ENCODE measurements around the gene VAC14.

The VAC14 gene

DNA sequence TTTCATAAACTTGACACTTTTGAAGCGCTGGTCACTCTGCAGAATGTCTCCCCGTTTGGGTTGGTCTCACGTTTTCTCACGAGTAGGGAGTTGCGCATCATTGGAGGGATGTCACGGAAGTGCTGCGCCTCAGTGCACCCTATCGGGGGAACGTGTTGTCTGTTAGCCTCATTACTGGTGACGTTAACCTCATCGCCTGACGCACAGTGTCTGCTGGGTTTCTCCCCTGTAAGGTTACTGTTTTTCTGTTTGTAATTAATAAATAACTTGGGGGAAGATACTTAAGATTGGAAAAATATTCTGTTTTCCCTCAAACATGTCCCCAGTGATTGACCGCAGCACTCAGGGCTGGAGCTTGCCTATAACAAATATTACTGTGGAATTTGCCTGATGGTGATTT, 26.7 kb downstream of the VAC14 start:
- no peaks in the 10 kb centered on the region for H3K9me3 ChIP-seq (ENCODE audit: control insufficient read depth in 1 of 2, low read length in 2 of 2)
- H3K27ac ChIP-seq (ENCODE audit: low read depth, low read length) = no peak overlapping the region
- H3K27me3 ChIP-seq (ENCODE audit: control insufficient read depth in 1 of 2, insufficient read depth in 2 of 2, low read length in 2 of 2) = no peaks in the 10 kb centered on the region
- no peaks in the 10 kb centered on the region for H3K4me1 ChIP-seq (ENCODE audit: control insufficient read depth in 1 of 2, insufficient read depth in 2 of 2, low read length in 2 of 2)
- H3K9ac ChIP-seq (ENCODE audit: low read depth in 1 of 2, low read length in 2 of 2) = no peak overlapping the region
- H3K36me3 ChIP-seq (ENCODE audit: control insufficient read depth in 1 of 2, insufficient read depth in 2 of 2, low read length in 2 of 2) = peaks cover 15 to 24% of the 10 kb centered on the region in 2 donors
- no peak overlapping the region for H3K4me3 ChIP-seq (ENCODE audit: low read depth in 1 of 2, low read length in 2 of 2)

DNA sequence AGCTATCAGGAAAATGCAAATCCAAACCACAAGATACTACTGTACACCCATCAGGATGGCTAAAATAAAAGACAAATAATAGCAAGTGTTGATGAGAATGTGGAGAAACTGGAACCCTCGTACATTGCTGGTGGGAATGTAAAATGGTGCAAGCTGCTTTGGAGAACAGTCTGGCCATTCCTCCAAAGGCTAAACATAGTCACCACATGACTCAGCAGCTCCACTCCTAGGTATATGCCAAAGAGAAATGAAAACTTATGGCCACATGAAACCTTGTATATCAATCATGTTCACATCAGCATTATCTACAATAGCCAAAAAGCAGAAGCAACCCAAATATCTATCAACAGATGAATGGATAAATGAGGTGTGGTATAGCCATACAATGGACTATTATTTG, 28.5 kb downstream of the VAC14 start:
- no peak overlapping the region for H3K9ac ChIP-seq (ENCODE audit: low read depth in 1 of 2, low read length in 2 of 2)
- H3K4me1 ChIP-seq (ENCODE audit: control insufficient read depth in 1 of 2, insufficient read depth in 2 of 2, low read length in 2 of 2) = no peaks in the 10 kb centered on the region
- H3K36me3 ChIP-seq (ENCODE audit: control insufficient read depth in 1 of 2, insufficient read depth in 2 of 2, low read length in 2 of 2) = peaks cover 10 to 14% of the 10 kb centered on the region in 2 donors
- H3K9me3 ChIP-seq (ENCODE audit: control insufficient read depth in 1 of 2, low read length in 2 of 2) = no peaks in the 10 kb centered on the region
- H3K27ac ChIP-seq (ENCODE audit: low read depth, low read length) = no peak overlapping the region
- no peak overlapping the region for H3K4me3 ChIP-seq (ENCODE audit: low read depth in 1 of 2, low read length in 2 of 2)
- no peaks in the 10 kb centered on the region for H3K27me3 ChIP-seq (ENCODE audit: control insufficient read depth in 1 of 2, insufficient read depth in 2 of 2, low read length in 2 of 2)

DNA sequence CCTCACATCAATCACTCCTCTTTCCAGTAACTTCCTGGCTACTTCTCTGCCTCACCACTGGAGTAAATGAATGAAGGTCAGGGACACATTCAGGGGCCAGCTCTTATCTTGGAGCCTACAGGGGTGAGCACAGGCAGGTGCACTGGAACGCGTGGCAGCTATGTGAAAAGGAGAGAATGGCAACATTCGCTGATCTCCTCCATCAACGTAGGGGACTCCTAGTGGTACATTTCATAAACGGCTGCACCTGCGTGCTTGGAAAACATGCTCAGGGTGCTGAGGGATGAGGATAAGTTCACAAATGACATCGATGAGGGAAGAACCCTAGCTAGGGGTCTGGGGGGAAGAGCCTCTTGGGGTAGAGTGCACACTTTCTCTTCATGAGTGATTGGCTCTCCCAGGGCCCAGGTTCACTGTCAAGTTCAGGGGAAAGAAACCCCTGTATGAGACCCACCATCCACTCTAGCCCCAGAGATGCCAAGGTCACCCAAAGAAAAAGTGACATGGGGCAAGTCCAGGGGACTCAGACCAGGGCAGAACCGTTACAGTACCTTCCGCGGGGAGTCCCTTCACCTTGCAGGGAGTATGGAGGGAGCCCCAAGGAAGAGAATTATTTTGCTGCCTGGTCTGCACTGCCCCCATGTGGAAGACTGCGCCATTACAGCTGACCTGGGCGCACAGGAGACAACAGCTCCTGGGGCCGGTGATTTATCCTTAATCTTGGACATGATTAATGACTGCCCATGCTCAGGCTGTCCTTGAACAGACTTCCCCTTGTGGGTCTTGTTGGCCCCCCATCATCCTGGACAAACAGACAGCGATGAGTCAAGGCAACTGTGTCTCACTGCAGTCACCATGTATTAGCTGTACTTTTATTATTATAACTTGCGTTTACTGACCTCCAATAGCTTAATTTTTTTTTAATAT, 30.1 kb downstream of the VAC14 start:
- Histone ChIP-seq H3K27ac (ENCODE audit: low read depth, low read length) (no peak overlapping the region), H3K4me3 (ENCODE audit: low read depth in 1 of 2, low read length in 2 of 2) (no peak overlapping the region), H3K9me3 (ENCODE audit: control insufficient read depth in 1 of 2, low read length in 2 of 2) (no peaks in the 10 kb centered on the region), H3K36me3 (ENCODE audit: control insufficient read depth in 1 of 2, insufficient read depth in 2 of 2, low read length in 2 of 2) (peaks cover 14 to 20% of the 10 kb centered on the region in 2 donors), H3K4me1 (ENCODE audit: control insufficient read depth in 1 of 2, insufficient read depth in 2 of 2, low read length in 2 of 2) (no peaks in the 10 kb centered on the region), H3K27me3 (ENCODE audit: control insufficient read depth in 1 of 2, insufficient read depth in 2 of 2, low read length in 2 of 2) (no peaks in the 10 kb centered on the region), H3K9ac (ENCODE audit: low read depth in 1 of 2, low read length in 2 of 2) (no peak overlapping the region)

DNA sequence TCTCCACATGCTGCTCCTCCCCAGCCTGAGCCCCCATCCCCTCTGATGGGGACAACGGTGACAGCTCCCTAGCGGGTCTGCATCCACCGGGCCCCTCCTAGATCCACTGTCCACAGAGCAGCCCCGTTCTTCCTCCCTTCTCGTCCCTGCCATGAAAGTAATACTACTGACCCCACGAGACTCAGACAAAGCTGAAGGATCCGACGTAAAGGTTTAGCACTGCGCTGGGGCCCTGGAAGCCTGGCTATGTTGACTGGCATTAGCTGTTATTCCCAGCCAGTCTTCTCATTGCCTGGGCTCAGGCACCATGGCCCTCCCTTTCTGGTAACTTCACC, 30.7 kb downstream of the VAC14 start:
- Histone ChIP-seq H3K4me3 (ENCODE audit: low read depth in 1 of 2, low read length in 2 of 2) (no peak overlapping the region), H3K27me3 (ENCODE audit: control insufficient read depth in 1 of 2, insufficient read depth in 2 of 2, low read length in 2 of 2) (no peaks in the 10 kb centered on the region), H3K9ac (ENCODE audit: low read depth in 1 of 2, low read length in 2 of 2) (no peak overlapping the region), H3K4me1 (ENCODE audit: control insufficient read depth in 1 of 2, insufficient read depth in 2 of 2, low read length in 2 of 2) (no peaks in the 10 kb centered on the region), H3K9me3 (ENCODE audit: control insufficient read depth in 1 of 2, low read length in 2 of 2) (no peaks in the 10 kb centered on the region), H3K27ac (ENCODE audit: low read depth, low read length) (no peak overlapping the region), H3K36me3 (ENCODE audit: control insufficient read depth in 1 of 2, insufficient read depth in 2 of 2, low read length in 2 of 2) (peaks cover 14 to 20% of the 10 kb centered on the region in 2 donors)

DNA sequence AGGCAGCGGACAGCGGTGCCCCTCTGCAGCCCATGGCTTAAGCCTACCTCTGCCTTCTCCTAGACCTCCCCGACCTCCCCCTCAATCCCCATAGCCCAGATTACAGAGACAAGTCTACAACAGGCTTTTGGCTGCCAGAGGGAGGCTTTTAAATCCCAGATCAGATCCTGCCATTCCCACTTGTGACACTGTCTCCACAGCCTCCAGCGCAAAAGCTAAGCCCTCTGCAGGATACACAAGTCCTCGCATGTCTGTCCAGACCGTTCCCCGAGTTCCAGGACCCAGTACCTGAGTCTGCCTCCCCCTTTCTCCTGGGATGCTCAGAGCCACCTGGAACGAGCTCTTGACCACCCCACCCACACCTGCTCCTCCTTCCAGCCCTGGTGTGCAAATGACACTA, 31.2 kb downstream of the VAC14 start:
- H3K27ac ChIP-seq (ENCODE audit: low read depth, low read length) = no peak overlapping the region
- H3K27me3 ChIP-seq (ENCODE audit: control insufficient read depth in 1 of 2, insufficient read depth in 2 of 2, low read length in 2 of 2) = no peaks in the 10 kb centered on the region
- no peak overlapping the region for H3K4me3 ChIP-seq (ENCODE audit: low read depth in 1 of 2, low read length in 2 of 2)
- peaks cover 14 to 20% of the 10 kb centered on the region in 2 donors for H3K36me3 ChIP-seq (ENCODE audit: control insufficient read depth in 1 of 2, insufficient read depth in 2 of 2, low read length in 2 of 2)
- H3K9ac ChIP-seq (ENCODE audit: low read depth in 1 of 2, low read length in 2 of 2) = no peak overlapping the region
- no peaks in the 10 kb centered on the region for H3K4me1 ChIP-seq (ENCODE audit: control insufficient read depth in 1 of 2, insufficient read depth in 2 of 2, low read length in 2 of 2)
- H3K9me3 ChIP-seq (ENCODE audit: control insufficient read depth in 1 of 2, low read length in 2 of 2) = no peaks in the 10 kb centered on the region

DNA sequence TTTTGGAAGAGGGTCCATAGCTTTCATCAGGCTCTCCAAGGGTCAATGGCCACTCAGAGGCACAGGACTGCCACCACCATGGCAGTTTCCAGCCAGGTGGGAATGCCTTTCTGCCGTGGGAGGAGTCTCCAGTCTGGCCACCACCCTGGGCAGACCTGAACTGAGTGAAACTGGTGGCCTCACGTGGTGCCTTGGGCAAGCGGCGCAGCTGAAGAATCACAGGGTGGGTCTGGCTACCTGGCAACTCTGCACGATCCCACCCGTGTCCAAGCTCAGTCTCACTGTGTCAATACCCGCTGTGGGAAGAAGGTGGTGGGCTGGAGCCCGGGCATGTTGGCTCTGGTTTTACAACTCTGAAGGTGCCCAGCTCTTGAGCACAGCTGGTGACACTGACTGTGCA, 31.8 kb downstream of the VAC14 start:
- Histone ChIP-seq H3K27ac (ENCODE audit: low read depth, low read length) (no peak overlapping the region), H3K9ac (ENCODE audit: low read depth in 1 of 2, low read length in 2 of 2) (no peak overlapping the region), H3K4me3 (ENCODE audit: low read depth in 1 of 2, low read length in 2 of 2) (no peak overlapping the region), H3K9me3 (ENCODE audit: control insufficient read depth in 1 of 2, low read length in 2 of 2) (no peaks in the 10 kb centered on the region), H3K27me3 (ENCODE audit: control insufficient read depth in 1 of 2, insufficient read depth in 2 of 2, low read length in 2 of 2) (no peaks in the 10 kb centered on the region), H3K4me1 (ENCODE audit: control insufficient read depth in 1 of 2, insufficient read depth in 2 of 2, low read length in 2 of 2) (no peaks in the 10 kb centered on the region), H3K36me3 (ENCODE audit: control insufficient read depth in 1 of 2, insufficient read depth in 2 of 2, low read length in 2 of 2) (peaks cover 12 to 20% of the 10 kb centered on the region in 2 donors)

DNA sequence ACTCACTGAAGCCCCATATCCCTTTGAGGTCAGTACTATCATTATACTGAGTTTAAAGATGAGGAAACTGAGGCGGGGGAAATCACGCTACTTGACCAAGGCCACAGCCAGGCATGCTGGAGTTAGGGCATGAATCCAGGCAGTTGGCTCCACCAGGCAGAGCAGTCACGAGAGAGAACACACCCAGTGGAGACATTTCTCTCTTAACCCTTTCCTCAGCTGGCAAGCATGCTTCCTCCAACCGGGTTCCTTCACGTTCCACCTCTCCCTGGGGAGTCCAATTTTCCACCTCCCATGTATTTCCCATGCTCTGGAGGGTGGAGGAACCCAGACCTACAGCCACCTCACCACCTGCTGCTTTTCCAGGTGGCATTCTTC, 32.8 kb downstream of the VAC14 start:
- Histone ChIP-seq H3K36me3 (ENCODE audit: control insufficient read depth in 1 of 2, insufficient read depth in 2 of 2, low read length in 2 of 2) (peaks cover 10 to 20% of the 10 kb centered on the region in 2 donors), H3K27me3 (ENCODE audit: control insufficient read depth in 1 of 2, insufficient read depth in 2 of 2, low read length in 2 of 2) (no peaks in the 10 kb centered on the region), H3K9ac (ENCODE audit: low read depth in 1 of 2, low read length in 2 of 2) (no peak overlapping the region), H3K4me1 (ENCODE audit: control insufficient read depth in 1 of 2, insufficient read depth in 2 of 2, low read length in 2 of 2) (no peaks in the 10 kb centered on the region), H3K9me3 (ENCODE audit: control insufficient read depth in 1 of 2, low read length in 2 of 2) (no peaks in the 10 kb centered on the region), H3K4me3 (ENCODE audit: low read depth in 1 of 2, low read length in 2 of 2) (no peak overlapping the region), H3K27ac (ENCODE audit: low read depth, low read length) (no peak overlapping the region)

DNA sequence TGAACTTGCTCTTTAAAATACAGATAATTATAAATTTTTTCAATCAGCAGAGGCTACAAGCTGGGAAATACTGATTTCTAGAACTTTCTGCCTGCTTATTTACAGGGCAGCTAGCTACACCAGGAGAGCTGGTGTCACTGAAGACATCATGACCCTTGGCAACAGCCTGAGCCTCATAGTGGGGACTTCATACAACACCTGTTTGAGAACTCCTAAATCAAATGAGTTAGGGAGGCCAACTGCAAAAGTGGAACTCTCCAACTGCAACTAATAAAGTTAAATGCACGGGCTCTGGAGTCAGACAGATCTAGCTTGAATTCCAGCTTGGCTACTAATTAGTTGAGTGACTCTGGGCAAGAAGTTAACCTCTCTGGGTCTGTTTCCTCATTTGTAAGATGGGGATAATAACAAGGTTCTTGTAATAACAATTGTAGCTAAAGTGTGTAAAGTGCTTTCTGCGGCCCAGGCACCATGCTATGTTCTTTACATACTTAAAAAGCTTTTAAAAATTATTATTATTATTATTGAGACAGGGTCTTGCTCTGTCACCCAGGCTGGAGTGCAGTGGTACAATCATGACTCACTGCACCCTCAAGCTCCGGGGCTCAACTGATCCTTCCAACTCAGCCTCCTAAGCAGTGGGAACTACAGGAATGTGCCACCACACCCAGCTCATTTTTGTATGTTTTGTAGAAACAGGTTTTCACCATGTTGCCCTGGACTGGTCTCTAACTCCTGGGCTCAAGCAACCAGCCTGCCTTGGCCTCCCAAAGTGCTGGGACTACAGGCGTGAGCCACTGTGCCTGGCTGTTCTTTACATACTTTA, 33.4 kb downstream of the VAC14 start:
- H3K9me3 ChIP-seq (ENCODE audit: control insufficient read depth in 1 of 2, low read length in 2 of 2) = no peaks in the 10 kb centered on the region
- peaks cover 10 to 23% of the 10 kb centered on the region in 2 donors for H3K36me3 ChIP-seq (ENCODE audit: control insufficient read depth in 1 of 2, insufficient read depth in 2 of 2, low read length in 2 of 2)
- H3K4me1 ChIP-seq (ENCODE audit: control insufficient read depth in 1 of 2, insufficient read depth in 2 of 2, low read length in 2 of 2) = no peaks in the 10 kb centered on the region
- no peak overlapping the region for H3K27ac ChIP-seq (ENCODE audit: low read depth, low read length)
- no peaks in the 10 kb centered on the region for H3K27me3 ChIP-seq (ENCODE audit: control insufficient read depth in 1 of 2, insufficient read depth in 2 of 2, low read length in 2 of 2)
- H3K4me3 ChIP-seq (ENCODE audit: low read depth in 1 of 2, low read length in 2 of 2) = no peak overlapping the region
- H3K9ac ChIP-seq (ENCODE audit: low read depth in 1 of 2, low read length in 2 of 2) = no peak overlapping the region

DNA sequence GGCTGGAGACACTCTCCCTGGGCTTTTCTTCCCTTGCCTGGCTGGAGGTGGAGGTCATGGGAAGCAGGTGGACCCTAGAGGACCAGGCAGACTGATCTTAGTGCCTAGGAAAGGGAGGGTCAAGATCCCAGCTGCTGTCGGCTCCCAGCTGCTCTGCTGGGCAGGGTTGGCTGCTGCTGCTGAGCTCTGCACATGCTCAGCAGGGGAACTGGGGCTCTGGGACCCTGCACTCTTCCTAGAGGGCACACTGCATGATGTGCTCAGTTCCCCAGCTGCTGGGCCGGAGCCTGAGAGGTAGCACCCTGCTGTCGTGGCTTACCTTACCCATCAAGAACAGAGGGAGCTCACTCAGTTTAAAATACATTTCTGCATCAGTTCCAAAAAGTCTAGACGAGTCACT, 34.3 kb downstream of the VAC14 start:
- H3K27me3 ChIP-seq (ENCODE audit: control insufficient read depth in 1 of 2, insufficient read depth in 2 of 2, low read length in 2 of 2) = no peaks in the 10 kb centered on the region
- no peak overlapping the region for H3K9ac ChIP-seq (ENCODE audit: low read depth in 1 of 2, low read length in 2 of 2)
- H3K9me3 ChIP-seq (ENCODE audit: control insufficient read depth in 1 of 2, low read length in 2 of 2) = no peaks in the 10 kb centered on the region
- H3K4me3 ChIP-seq (ENCODE audit: low read depth in 1 of 2, low read length in 2 of 2) = no peak overlapping the region
- H3K27ac ChIP-seq (ENCODE audit: low read depth, low read length) = no peak overlapping the region
- H3K36me3 ChIP-seq (ENCODE audit: control insufficient read depth in 1 of 2, insufficient read depth in 2 of 2, low read length in 2 of 2) = peaks cover 9 to 20% of the 10 kb centered on the region in 2 donors
- no peaks in the 10 kb centered on the region for H3K4me1 ChIP-seq (ENCODE audit: control insufficient read depth in 1 of 2, insufficient read depth in 2 of 2, low read length in 2 of 2)

DNA sequence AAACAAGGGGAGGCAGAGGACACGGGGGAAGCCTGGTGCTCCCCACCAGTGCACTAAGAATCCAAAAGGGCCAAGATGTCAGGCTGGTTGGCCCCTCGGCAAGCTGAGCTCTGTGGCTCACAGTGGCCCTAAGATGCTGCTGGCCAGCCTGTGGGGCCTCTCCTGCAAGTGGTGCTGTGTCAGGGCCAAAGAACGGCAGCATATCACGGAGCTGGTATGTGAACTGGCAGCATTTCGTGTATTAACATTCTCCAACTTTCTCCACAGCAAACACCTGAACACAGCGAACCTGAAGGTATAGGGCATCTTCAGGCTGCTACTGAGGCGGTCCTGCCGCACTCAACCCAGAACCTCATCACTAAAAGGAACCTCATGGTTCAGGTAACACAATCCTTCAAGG, 34.8 kb downstream of the VAC14 start:
- Histone ChIP-seq H3K9me3 (ENCODE audit: control insufficient read depth in 1 of 2, low read length in 2 of 2) (no peaks in the 10 kb centered on the region), H3K4me1 (ENCODE audit: control insufficient read depth in 1 of 2, insufficient read depth in 2 of 2, low read length in 2 of 2) (peaks cover 3 to 4% of the 10 kb centered on the region in 2 donors), H3K27me3 (ENCODE audit: control insufficient read depth in 1 of 2, insufficient read depth in 2 of 2, low read length in 2 of 2) (no peaks in the 10 kb centered on the region), H3K4me3 (ENCODE audit: low read depth in 1 of 2, low read length in 2 of 2) (no peak overlapping the region), H3K9ac (ENCODE audit: low read depth in 1 of 2, low read length in 2 of 2) (no peak overlapping the region), H3K36me3 (ENCODE audit: control insufficient read depth in 1 of 2, insufficient read depth in 2 of 2, low read length in 2 of 2) (peaks cover 11 to 23% of the 10 kb centered on the region in 2 donors), H3K27ac (ENCODE audit: low read depth, low read length) (no peak overlapping the region)
